GM18870 (cell line): ENCODE results near the gene CENPL.
"Not testable (repeated sequence)": the region's sequence is repeated elsewhere in the genome, so short reads cannot be mapped to it uniquely, and the experiment has no call there.

Source experiments
- ATAC-seq: cut with Tn5 transposase; IDR thresholded peaks from one replicate; pipeline ENCODE4 v1.9.1; 2021; ENCODE audit warnings: moderate library complexity; ENCODE audit not compliant: unreplicated experiment

CENPL gene

DNA sequence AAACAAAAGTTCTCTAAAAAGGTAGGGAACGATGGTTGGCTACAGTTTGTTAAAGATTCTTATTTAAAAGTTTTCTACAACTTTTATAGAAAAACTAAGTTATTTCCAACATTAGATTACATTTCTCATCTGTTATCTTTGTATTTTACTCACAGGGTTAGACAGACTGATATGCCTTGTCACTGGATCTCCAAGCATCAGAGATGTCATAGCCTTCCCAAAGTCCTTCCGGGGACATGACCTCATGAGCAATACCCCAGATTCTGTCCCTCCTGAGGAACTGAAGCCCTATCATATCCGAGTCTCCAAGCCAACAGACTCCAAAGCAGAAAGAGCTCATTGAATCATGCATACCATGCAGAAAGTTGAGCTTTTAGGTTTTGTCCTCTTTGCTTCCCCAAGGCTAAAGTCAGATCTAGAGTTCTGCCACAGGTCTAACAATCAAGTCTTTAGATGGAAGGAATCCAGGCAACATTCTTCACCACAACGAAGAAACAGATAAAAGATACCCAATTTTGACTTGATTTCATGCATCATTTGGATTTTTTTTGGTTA lies 32.8 kb upstream of the CENPL start:
- no peak for ATAC-seq

- ATAC-seq: no peak
Measured at GRCh38 chr1:173856903-173857302, 32.2 kb upstream of the CENPL start.

- no peak for ATAC-seq
Measured at GRCh38 chr1:173856014-173856413, 31.3 kb upstream of the CENPL start.

DNA sequence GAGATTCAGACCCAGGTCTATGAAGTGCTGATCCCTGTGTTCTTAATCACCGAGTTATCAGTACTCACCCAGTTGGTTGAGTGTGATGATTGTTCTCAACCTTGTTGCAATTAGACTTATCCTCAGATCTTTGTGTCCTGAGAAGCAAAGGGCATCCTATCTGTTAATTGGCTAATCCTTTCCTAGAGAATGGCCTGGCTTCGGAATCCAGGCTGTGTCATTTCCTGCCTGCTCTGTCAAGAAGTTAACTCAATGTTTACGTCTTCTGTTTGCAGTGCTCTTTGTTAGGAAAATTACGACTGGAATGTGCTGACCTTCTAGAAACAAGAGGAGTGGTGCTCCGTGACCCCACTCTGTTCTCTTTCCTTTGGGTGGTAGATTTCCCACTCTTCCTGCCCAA lies 28.4 kb upstream of the CENPL start:
- ATAC-seq: no peak

DNA sequence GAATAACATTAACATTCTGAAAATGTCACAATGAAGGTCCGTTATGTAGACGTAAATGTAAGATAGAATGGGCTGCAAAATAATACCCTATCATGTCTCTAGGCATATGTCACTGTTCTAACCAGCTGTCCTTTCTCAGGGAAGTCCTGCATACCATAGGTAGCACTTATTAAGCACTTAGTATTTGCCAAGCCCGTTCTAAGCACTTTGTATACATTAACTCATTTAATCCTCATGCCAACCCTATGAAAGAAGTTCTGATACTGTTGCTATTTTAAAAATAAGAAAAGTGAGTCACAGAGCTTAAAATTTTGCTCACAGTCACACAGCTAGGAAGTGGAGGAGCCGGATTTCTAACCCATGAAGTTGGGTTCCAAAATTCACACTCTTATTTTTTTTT lies 27.4 kb upstream of the CENPL start:
- ATAC-seq: no peak

- ATAC-seq: no peak
Measured at GRCh38 chr1:173832748-173833147, 8.1 kb upstream of the CENPL start.

- no peak for ATAC-seq
Measured at GRCh38 chr1:173827611-173828010, 2.9 kb upstream of the CENPL start.

DNA sequence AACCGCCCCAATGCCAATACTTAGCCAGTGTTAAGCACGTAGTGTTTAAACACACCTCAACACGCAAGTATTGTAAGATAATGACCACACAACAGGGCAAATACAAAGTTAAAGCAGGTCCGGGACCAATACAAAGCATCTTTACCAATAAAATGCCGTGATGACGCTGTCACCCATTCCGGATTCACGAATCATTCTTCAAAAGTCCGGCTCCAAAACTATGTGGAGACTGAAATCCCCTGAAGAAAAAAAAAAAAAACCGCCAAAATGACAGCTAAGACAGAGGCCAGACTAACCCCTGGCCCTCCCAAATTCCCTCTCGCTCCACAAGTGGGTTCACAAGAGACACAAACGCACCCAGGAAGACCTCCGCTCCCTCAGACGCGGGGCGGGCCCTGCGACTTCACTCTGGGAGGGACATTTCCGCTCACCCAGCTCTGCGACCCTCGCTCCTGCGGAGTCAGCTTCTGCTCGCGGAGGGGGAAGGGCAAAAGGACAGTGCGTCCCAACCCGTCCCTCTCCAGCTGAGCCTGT lies 835 bp downstream of the CENPL start:
- peak; percentile 42 for ATAC-seq

DNA sequence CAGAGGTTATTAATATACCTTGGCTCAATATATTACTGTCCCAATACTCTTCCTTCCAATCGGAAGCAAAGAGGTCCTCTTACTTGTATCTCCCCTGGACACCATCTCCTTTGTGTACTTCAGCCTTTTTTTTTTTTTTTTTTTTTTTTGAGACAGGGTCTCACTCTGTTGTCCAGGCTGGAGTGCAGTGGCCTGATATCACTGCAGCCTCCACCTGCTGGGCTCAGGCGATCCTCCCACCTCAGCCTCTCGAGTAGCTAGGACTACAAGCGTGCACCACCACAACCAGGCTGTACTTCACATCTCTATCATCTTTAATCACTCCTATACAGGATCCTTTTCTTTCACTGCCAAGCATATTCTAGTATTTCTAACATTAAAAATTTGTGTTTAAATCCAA lies 3.0 kb downstream of the CENPL start:
- ATAC-seq: no peak

- no peak for ATAC-seq
Measured at GRCh38 chr1:173818459-173818858, 6.2 kb downstream of the CENPL start.

DNA sequence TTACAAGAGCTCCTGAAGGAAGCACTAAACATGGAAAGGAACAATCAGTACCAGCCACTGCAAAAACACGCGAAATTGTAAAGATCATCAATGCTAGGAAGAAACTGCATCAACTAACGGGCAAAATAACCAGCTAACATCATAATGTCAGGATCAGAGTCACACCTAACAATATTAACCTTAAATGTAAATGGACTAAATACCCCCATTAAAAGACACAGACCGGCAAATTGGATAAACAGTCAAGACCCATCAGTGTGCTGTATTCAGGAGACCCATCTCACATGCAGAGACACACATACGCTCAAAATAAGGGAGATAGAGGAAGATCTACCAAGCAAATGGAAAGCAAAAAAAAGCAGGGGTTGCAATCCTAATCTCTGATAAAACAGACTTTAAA lies 11.0 kb downstream of the CENPL start:
- ATAC-seq: not testable (repeated sequence)

DNA sequence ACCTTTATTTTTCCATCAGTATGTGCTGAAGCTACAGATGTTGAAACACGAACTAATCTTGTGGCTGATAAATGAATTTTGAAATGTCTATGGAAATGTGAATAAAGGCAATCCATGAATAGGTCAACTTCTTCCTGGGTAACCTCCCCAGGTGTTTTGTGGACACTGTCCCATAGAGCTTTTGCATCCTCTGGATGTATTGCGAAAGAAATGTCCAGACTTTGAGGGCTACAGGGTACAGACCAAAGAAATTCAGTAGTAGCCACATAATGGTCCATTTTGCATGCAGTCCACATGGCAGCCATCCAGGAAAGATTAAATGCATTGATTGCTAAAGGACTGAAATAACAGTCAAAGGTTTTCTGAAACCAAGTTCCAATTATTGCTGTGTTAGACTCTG lies 21.7 kb downstream of the CENPL start:
- no peak for ATAC-seq

- not testable (repeated sequence) for ATAC-seq
Measured at GRCh38 chr1:173799995-173800394, 24.7 kb downstream of the CENPL start.

GRCh38 chr1:173798078-173798477 lies 26.6 kb downstream of the CENPL start:
- no peak for ATAC-seq

- ATAC-seq: no peak
Measured at GRCh38 chr1:173789841-173790240, 34.8 kb downstream of the CENPL start.

- no peak for ATAC-seq
Measured at GRCh38 chr1:173784997-173785396, 39.7 kb downstream of the CENPL start.

- ATAC-seq: no peak
Measured at GRCh38 chr1:173779936-173780335, 44.7 kb downstream of the CENPL start.

DNA sequence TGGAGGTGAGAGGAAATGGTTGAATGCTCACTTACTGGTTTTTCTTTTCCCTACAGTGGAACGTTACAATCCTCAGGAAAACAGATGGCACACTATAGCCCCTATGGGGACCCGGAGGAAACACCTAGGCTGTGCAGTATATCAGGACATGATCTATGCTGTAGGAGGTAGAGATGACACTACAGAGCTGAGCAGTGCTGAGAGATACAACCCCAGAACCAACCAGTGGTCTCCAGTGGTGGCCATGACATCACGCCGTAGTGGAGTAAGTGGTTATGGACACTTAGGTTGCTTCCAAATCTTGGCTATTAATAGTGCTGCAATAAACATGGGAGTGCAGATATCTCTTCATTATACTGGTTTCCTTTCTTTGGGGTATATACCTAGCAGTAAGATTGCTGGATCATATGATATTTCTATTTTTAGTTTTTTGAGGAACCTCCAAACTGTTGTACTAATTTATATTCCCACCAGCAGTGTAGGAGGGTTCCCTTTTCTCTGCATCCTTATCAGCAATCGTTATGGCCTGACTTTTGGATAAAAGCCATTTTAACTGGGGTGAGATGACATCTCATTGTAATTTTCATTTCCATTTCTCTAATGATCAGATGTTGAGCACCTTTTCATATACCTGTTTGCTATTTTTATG lies 49.0 kb downstream of the CENPL start:
- no peak for ATAC-seq

GRCh38 chr1:173771560-173771959 lies 53.1 kb downstream of the CENPL start:
- no peak for ATAC-seq

DNA sequence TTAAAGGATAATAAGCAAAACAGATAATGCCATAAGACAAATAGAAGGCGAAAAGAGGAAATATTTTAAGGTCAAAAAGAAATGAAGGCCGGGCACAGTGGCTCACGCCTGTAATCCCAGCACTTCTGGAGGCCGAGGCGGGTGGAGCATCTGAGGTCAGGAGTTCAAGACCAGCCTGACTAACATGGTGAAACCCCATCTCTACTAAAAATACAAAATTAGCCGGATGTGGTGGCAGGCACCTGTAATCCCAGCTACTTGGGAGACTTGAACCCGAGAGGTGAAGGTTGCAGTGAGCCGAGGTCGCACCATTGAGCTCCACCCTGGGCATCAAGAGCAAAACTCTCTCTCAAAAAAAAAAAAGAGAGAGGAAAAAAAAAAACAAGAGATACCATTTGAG lies 54.4 kb downstream of the CENPL start:
- ATAC-seq: not testable (repeated sequence)

GRCh38 chr1:173768827-173769226 lies 55.9 kb downstream of the CENPL start:
- no peak for ATAC-seq

DNA sequence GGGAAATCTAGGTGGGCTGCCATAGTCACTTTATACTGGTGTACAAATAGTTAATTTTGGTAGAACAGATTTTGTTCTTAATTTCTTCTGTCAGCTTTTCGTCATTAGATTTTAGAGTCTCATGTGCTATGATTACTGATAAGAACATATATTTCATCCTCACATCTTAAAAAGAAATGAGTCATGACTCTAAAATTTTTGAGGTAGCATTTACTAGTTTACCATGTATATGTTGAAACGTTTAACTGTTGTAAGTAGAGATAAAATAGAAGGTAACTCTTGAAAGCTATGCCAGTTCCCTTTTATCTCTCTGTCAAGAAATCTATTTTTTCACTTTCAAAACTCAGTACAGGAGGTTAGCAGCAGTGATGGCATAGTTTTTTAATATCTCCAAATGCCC lies 56.5 kb downstream of the CENPL start:
- ATAC-seq: no peak

DNA sequence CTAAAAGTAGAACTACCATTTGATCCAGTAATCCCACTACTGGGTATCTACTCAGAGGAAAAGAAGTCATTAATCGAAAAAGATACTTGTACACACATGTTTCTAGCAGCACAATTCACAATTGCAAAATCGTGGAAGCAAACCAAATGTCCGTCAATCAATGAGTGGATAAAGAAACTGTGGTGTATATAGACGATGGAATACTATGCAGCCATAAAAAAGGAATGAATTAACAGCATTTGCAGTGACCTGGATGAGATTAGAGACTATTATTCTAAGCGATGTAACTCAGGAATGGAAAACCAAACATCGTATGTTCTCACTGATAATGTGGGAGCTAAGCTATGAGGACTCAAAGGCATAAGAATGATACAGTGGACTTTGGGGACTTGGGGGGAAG lies 60.4 kb downstream of the CENPL start:
- ATAC-seq: not testable (repeated sequence)
